Hematopoietic multipotent progenitor cell treated with erythropoietin and hydrocortisone succinate and interleukin-3 and kit ligand, for 17 days (in vitro differentiated cells): ENCODE measurements around the gene PUM1.

Experiments used
- DNase-seq: peaks from one replicate; pipeline ENCODE4 v3.0.0-alpha.2; 2015; ENCODE audit warnings: low spot score

Gene PUM1

GRCh38 chr1:31027693-31028526 lies 37.6 kb downstream of the PUM1 start:
- no peak for DNase-seq

GRCh38 chr1:31022259-31022658 lies 43.3 kb downstream of the PUM1 start:
- no peak for DNase-seq

DNA sequence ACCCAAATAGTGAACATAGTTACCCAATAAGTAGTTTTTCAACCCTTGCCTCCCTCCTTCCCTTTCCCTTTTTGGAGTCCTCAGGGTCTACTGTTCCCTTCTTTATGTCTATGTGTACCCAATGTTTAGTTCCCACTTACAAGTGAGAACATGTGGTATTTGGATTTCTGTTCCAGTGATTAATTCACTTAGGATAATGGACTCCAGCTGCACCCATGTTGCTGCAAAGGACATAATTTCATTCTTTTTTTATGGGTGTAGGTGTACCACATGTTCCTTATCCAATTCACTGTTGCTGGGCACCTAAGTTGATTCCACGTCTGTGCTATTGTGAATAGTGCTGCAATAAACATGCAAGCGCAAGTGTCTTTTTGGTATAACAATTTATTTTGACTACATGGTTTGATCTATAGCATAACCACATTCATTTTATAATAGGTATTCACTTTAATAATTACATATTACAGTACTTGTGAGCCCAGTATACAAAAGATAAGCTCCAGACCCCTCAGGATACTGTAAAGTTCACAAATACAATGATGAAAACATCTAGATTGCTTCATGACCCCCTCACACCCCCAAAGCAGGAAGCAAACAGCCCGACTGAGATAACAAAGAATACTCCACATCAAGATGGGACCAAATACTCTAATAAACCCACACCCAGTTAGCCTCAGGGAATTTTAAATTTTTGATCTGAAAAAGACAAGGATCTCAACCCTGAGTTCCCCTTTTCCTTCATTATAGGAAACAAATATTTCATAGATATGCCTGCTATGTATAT lies 45.3 kb downstream of the PUM1 start:
- DNase-seq, result no peak

DNA sequence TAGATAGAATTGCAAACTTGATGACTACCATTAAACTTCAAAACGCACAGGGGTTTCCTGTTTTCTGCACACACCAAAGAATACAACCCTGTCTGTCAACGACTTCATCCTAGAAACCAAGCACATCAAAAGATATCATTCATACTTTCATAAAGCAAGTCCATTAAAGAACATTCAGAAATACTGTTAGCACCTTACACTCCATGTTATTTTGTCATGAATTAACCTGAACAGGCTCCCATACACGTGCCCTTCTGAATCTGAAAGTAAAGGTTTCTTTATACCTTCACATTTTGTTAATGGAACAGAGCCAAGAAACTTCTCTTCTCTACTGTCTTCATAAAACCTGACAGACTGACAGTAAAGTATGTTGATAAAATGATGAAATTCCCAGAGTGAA lies 46.1 kb downstream of the PUM1 start:
- no peak for DNase-seq

DNA sequence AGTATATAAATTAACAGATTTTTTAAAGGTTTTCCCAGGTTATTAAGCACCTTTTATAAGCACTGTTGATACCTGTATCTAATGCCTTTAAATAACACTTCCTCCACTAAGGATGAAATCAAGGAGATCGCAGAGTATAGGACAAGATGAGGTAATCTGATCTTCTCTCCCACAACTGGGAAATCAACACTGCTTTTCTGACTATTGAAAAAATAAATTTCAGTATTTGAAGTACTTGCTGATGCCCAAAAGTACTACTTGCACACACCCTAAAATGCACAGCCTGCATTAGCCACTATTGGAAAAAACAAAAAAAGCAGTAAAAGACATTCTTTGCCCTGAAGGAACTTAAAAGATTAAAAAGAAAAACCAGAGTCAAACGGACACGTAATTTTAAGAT lies 48.6 kb downstream of the PUM1 start:
- DNase-seq, result no peak

DNA sequence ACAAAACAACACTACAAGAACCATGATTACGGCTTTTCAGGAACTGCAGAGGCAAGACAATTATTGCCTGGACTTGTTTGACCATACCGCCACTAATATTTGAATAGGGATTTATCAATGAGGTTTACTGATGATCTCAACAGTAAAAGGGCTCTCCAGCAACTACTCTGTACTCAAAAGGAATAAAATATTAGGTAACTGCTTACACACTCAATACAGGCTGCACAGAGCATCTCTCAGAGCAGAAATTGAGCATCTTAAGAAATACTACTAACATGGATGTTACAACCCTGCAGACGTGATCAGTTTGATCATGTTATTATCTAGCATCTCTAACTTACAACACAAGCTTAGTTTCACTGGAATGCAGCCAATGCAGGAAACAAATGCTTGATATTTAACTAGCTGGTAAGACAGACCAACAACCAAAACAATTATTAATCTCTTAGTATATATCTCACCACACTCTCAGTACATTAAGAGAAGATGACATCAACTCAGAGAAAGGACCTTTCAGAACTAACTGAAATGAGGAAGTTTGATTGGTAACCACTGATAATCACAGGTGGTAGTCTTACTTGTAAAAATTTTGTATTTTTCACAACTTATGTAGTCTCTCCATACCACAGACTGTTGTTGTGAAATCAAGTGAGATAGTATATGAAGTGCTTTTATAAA lies 52.2 kb downstream of the PUM1 start:
- DNase-seq, result no peak

DNA sequence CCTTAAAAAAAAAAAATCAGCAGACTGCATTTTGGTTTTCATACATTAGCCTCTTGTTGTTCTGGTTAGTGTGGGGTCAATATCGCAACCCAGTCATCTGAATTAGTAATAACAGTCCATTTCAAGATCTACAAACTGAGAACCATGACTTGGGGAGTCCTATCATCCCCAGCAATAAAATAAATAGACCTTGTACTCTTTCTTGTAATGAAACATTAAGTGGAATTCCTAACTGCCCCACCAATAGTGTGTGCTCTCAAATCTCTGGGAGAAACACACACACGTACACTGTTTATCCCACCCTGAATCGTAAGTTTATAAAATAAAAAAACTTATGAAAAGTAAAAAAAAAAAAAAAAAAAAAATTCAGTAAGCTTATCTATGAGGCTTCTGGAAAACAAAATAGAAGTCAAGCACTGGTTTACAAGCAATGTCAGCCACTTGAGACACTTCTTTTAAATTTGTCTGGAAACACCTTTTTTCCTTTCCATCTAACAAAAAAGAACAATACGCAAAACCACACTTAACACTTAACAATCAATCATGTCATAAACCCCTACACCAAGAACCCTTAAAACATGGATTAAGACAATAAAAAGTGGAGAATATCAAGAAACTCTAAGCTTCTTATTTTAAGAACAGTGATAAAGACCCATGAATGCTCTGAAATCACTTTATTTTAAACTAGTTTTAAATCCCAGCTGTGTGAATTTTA lies 53.1 kb downstream of the PUM1 start:
- no peak for DNase-seq

DNA sequence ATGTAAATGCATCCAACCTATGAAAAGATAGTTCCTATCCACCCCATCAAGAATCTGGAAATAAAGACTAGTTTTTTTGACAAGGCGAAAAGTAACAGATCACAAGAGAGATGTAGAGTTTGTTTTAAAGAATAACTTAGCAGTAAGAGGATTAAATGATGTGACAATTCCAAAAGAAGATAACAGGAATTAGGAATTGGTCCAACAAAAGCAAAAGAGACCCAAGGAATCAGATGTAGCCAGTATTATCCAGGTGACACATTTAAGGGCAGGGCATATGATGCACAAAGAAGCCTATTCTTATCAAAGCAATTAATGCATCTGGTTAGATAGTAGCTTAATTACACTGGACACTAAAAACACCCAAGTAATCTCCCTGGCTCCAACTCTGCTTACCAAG lies 53.8 kb downstream of the PUM1 start:
- no peak for DNase-seq

GRCh38 chr1:31010086-31010989 lies 55.2 kb downstream of the PUM1 start:
- no peak for DNase-seq

DNA sequence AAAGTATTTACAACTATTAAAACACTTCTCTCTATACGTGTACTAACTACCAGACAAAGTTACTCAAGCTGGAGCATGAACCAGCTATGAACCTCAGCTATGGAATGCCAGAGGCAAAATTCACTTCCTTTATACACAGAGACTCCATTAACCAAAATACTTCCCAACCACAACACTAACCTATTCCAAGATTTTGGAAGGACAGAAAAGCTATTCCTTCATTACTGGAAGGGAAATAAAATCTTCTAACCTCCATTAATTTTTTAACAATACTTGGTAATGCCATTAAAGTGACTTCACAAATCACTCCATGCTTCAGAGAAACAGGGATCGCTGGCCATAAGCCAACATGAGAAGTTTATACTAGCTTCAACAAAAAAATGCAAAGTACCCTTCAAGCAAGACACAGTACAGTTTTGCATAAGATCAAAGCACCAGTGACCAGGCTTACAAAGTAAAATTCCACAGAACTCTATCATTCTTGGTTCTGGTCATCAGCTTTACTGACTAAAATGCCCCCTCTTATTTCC lies 58.0 kb downstream of the PUM1 start:
- no peak for DNase-seq

- DNase-seq, result no peak
Measured at GRCh38 chr1:31006747-31007146, 58.8 kb downstream of the PUM1 start.

- no peak for DNase-seq
Measured at GRCh38 chr1:31005617-31006166, 59.8 kb downstream of the PUM1 start.

DNA sequence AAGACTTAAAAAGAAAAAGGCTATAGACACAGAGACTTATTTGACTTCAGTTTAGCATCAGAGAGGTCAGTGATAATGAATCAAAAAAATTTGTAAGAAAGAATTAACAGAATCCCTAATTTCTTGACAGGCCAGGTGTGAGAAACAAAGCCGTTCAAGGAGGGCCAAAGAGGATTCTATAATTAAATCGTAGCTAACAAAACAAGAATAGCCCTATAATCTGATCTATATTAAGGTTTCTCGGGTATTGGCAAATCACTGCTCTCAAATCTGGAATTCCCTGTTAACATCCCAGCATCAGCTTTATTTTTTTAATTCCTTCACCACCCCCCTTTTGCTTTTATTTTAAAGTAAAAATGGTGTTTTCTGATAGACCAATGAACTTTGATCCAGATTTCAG lies 60.3 kb downstream of the PUM1 start:
- no peak for DNase-seq

GRCh38 chr1:31004231-31004621 lies 61.3 kb downstream of the PUM1 start:
- DNase-seq, result no peak

DNA sequence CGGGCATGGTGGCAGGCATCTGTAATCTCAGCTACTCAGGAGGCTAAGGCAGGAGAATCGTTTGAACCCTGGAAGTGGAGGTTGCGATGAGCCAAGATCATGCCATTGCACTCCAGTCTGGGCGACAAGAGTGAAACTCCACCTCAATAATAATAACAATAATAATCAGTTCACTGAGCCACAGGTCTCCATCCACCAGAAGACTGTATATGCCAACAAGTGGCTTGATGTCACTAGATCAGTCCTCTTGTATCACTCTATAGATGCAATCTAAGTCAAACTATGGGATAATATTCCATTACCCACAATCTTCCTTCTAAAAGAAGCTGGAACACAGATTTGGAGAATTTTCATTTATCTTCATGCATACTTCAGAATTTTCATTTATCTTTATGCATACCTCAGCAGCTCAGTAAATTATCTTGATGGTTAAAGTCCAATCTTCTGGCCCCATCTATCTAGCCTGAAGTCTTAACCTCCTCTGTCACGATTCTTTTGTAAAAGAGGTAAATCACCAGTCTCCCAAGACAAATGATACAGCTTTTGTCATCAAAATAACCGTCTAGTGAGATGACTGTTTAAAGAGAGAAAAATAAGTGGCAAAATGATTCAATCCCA lies 61.8 kb downstream of the PUM1 start:
- no peak for DNase-seq

DNA sequence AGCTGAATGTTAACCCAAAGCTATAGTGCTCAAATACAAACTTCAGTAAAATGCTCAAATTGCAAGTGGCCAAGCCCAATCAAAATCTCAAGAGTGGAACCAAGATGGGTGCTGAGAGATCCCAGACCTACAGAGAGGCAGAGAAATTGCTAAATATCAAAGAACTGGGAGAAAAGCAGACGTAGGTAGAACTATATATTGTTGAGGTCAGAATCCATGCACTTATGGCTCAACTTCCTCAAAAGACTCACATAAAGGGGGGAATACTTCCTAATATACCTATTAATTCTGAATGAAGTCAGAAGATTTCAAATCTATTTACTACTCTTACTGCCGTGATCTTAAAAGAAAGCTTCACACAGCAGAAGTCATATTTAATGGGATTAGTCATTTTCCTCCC lies 65.2 kb downstream of the PUM1 start:
- DNase-seq, result no peak

- DNase-seq, result no peak
Measured at GRCh38 chr1:30998887-30999286, 66.6 kb downstream of the PUM1 start.

GRCh38 chr1:30998171-30998570 lies 67.3 kb downstream of the PUM1 start:
- no peak for DNase-seq

- no peak for DNase-seq
Measured at GRCh38 chr1:30997463-30998057, 68.0 kb downstream of the PUM1 start.
